IMR-90 (cell line): ENCODE data around the gene PARVB. TPM values are rescaled to one million over a fixed set of nuclear protein-coding genes. Genes with fewer than 3 reads are reported as not detected.

Experiments
- ATAC-seq: fragments of 200-7000 bp; cut with Tn5 transposase; 2 replicates; pipeline ENCODE4 v1.9.1; 2020; ENCODE audit warnings: low read depth, mild to moderate bottlenecking, moderate library complexity
- BruUV-seq: library from RNA; stranded (reverse); fragments of 400-500 nt; replicated peaks from 2 replicates; lab custom pipeline; 2021; lab: Mats Ljungman, UMichigan
- CTCF ChIA-PET: fragments of 300-600 bp; formaldehyde crosslinking; extraction: SDS; loops from one replicate; lab custom pipeline; 2021; ENCODE audit warnings: antibody characterized with exemption; lab: Yijun Ruan, JAX
- POLR2A ChIA-PET: fragments of 300-600 bp; sonication (Branson Sonifier 250); formaldehyde crosslinking; loops from one replicate; lab custom pipeline; 2022; ENCODE audit warnings: antibody characterized with exemption; ENCODE audit not compliant: unreplicated experiment; lab: Charles Lee
- DNase-seq: peaks from one replicate; pipeline ENCODE4 v3.0.0; 2013
- H2AFZ ChIP-seq: replicated peaks from 2 replicates; pipeline ENCODE3; 2013; ENCODE audit warnings: low read length, mild to moderate bottlenecking; ENCODE audit not compliant: poor library complexity
- H2AK5ac ChIP-seq: 2 replicates; pipeline ENCODE4 v1.6.1; 2013; ENCODE audit warnings: low read depth, low read length, inconsistent platforms
- H2AK9ac ChIP-seq: replicated peaks from 2 replicates; pipeline ENCODE3; 2013; ENCODE audit warnings: mild to moderate bottlenecking, low read depth, low read length, moderate library complexity; ENCODE audit not compliant: poor library complexity
- H2BK120ac ChIP-seq: 2 replicates; pipeline ENCODE4 v1.6.1; 2013; ENCODE audit warnings: low read depth, low read length, inconsistent platforms
- H2BK15ac ChIP-seq: 3 replicates; pipeline ENCODE4 v1.6.1; 2013; ENCODE audit warnings: low read depth, low read length, inconsistent platforms
- H2BK20ac ChIP-seq: 2 replicates; pipeline ENCODE4 v1.6.1; 2013; ENCODE audit warnings: low read depth, mild to moderate bottlenecking, inconsistent platforms, low read length, moderate library complexity
- H2BK5ac ChIP-seq: 2 replicates; pipeline ENCODE4 v1.6.1; 2013; ENCODE audit warnings: mild to moderate bottlenecking, low read depth, low read length, inconsistent platforms; ENCODE audit not compliant: poor library complexity, severe bottlenecking
- H3K14ac ChIP-seq: replicated peaks from 2 replicates; pipeline ENCODE4 v1.6.1; 2013; ENCODE audit warnings: low read depth, low read length, inconsistent platforms
- H3K18ac ChIP-seq: 2 replicates; pipeline ENCODE4 v1.6.1; 2013; ENCODE audit warnings: low read depth, low read length, control low read depth
- H3K23ac ChIP-seq: 2 replicates; pipeline ENCODE4 v1.6.1; 2013; ENCODE audit warnings: low read depth, low read length, inconsistent platforms
- H3K27ac ChIP-seq: 2 replicates; pipeline ENCODE4 v1.5.1; 2013; ENCODE audit warnings: mild to moderate bottlenecking, control low read depth, low read length; ENCODE audit not compliant: insufficient read depth
- H3K27me3 ChIP-seq: 2 replicates; pipeline ENCODE4 v1.6.1; 2013; ENCODE audit warnings: low read length; ENCODE audit not compliant: control insufficient read depth, insufficient read depth
- H3K36me3 ChIP-seq: 2 replicates; pipeline ENCODE4 v1.6.1; 2013; ENCODE audit warnings: low read length, mixed read lengths; ENCODE audit not compliant: control insufficient read depth, insufficient read depth
- H3K4ac ChIP-seq: 2 replicates; pipeline ENCODE4 v1.6.1; 2013; ENCODE audit warnings: low read depth, low read length, inconsistent platforms
- H3K4me1 ChIP-seq: 2 replicates; pipeline ENCODE4 v1.6.1; 2013; ENCODE audit warnings: low read length, mixed read lengths; ENCODE audit not compliant: control insufficient read depth, insufficient read depth
- H3K4me2 ChIP-seq: 2 replicates; pipeline ENCODE4 v1.6.1; 2013; ENCODE audit warnings: low read depth, mild to moderate bottlenecking, control low read depth, low read length, moderate library complexity
- H3K4me3 ChIP-seq: 2 replicates; pipeline ENCODE4 v1.5.1; 2013; ENCODE audit warnings: low read depth, mild to moderate bottlenecking, control low read depth, low read length, moderate library complexity; ENCODE audit not compliant: insufficient read depth
- H3K56ac ChIP-seq: 2 replicates; pipeline ENCODE4 v1.6.1; 2013; ENCODE audit warnings: low read length, inconsistent platforms; ENCODE audit not compliant: insufficient read depth; ENCODE audit errors: extremely low read depth
- H3K79me1 ChIP-seq, 2 experiments: 2 replicates each; pipeline ENCODE4 v1.6.1; 2013; ENCODE audit warnings: low read length in 2 of 2, inconsistent platforms in 1 of 2, low read depth in 1 of 2
- H3K9ac ChIP-seq: 2 replicates; pipeline ENCODE4 v1.6.1; 2013; ENCODE audit warnings: low read depth, low read length, control low read depth
- H3K9me1 ChIP-seq: 2 replicates; pipeline ENCODE4 v1.6.1; 2013; ENCODE audit warnings: low read length, inconsistent platforms; ENCODE audit not compliant: insufficient read depth
- H3K9me3 ChIP-seq: 2 replicates; pipeline ENCODE4 v1.6.1; 2013; ENCODE audit warnings: low read length; ENCODE audit not compliant: control insufficient read depth, insufficient read depth
- H4K20me1 ChIP-seq: 2 replicates; pipeline ENCODE4 v1.6.1; 2013; ENCODE audit warnings: low read length, inconsistent platforms; ENCODE audit not compliant: insufficient read depth
- H4K5ac ChIP-seq: 2 replicates; pipeline ENCODE4 v1.6.1; 2013; ENCODE audit warnings: mild to moderate bottlenecking, low read depth, low read length, control low read depth
- H4K8ac ChIP-seq, 2 experiments: 2 replicates each; pipeline ENCODE4 v1.6.1; 2013; ENCODE audit warnings: low read depth in 2 of 2, low read length in 2 of 2, control low read depth in 1 of 2, inconsistent platforms in 1 of 2
- H4K91ac ChIP-seq: 2 replicates; pipeline ENCODE4 v1.6.1; 2013; ENCODE audit warnings: low read depth, low read length, inconsistent platforms; ENCODE audit not compliant: insufficient read depth
- BHLHE40 ChIP-seq: fragments of 150-350 bp; IDR thresholded peaks from 2 replicates; pipeline ENCODE4 v1.6.1; 2016; ENCODE audit warnings: mild to moderate bottlenecking, low read depth, low read length
- CEBPB ChIP-seq: IDR thresholded peaks from 2 replicates; pipeline ENCODE4 v1.6.1; 2012; ENCODE audit warnings: low read depth, low read length, improper control_type of control experiment
- CHD1 ChIP-seq: IDR thresholded peaks from 2 replicates; pipeline ENCODE4 v1.6.1; 2012; ENCODE audit warnings: low read depth, low read length, improper control_type of control experiment
- CTCF ChIP-seq: conservative IDR thresholded peaks from 2 replicates; pipeline ENCODE4 v1.5.1; 2012; ENCODE audit warnings: mild to moderate bottlenecking, low read depth, low read length, improper control_type of control experiment
- ELK1 ChIP-seq: fragments of 150-350 bp; IDR thresholded peaks from 2 replicates; pipeline ENCODE4 v1.6.1; 2016; ENCODE audit warnings: low read depth, mild to moderate bottlenecking, low read length, moderate library complexity, borderline replicate concordance
- FOS ChIP-seq: fragments of 150-350 bp; IDR thresholded peaks from 2 replicates; pipeline ENCODE4 v1.6.1; 2016; ENCODE audit warnings: low read depth, low read length
- MAFK ChIP-seq: IDR thresholded peaks from 2 replicates; pipeline ENCODE4 v1.6.1; 2012; ENCODE audit warnings: low read depth, low read length, improper control_type of control experiment
- MAZ ChIP-seq: IDR thresholded peaks from 2 replicates; pipeline ENCODE4 v1.6.1; 2012; ENCODE audit warnings: low read depth, mild to moderate bottlenecking, low read length, improper control_type of control experiment, moderate library complexity, borderline replicate concordance
- MXI1 ChIP-seq: IDR thresholded peaks from 2 replicates; pipeline ENCODE4 v1.6.1; 2012; ENCODE audit warnings: low read depth, mild to moderate bottlenecking, low read length, moderate library complexity, borderline replicate concordance
- NFE2L2 ChIP-seq: fragments of 150-350 bp; IDR thresholded peaks from 2 replicates; pipeline ENCODE4 v1.6.1; 2016; ENCODE audit warnings: low read depth, mild to moderate bottlenecking, low read length
- POLR2A ChIP-seq: IDR thresholded peaks from 2 replicates; pipeline ENCODE4 v1.6.1; 2012; ENCODE audit warnings: mild to moderate bottlenecking, low read depth, low read length
- RAD21 ChIP-seq: IDR thresholded peaks from 2 replicates; pipeline ENCODE4 v1.6.1; 2012; ENCODE audit warnings: low read length, improper control_type of control experiment
- RCOR1 ChIP-seq: IDR thresholded peaks from 2 replicates; pipeline ENCODE4 v1.6.1; 2012; ENCODE audit warnings: mild to moderate bottlenecking, low read length, improper control_type of control experiment; ENCODE audit not compliant: insufficient replicate concordance
- RFX5 ChIP-seq: IDR thresholded peaks from 2 replicates; pipeline ENCODE4 v1.8.0; 2012; ENCODE audit warnings: low read depth, mild to moderate bottlenecking, low read length, moderate library complexity
- SMC3 ChIP-seq: fragments of 150-350 bp; IDR thresholded peaks from 2 replicates; pipeline ENCODE4 v1.6.1; 2016; ENCODE audit warnings: low read depth, mild to moderate bottlenecking, antibody characterized with exemption, low read length, moderate library complexity
- WGBS, 2 experiments: methylation state at CpG; one replicate each; pipeline versions ENCODE4 v1.1.5 to v1.1.7; 2013; ENCODE audit warnings: missing lambda C conversion rate in 2 of 2; ENCODE audit not compliant: insufficient read length in 1 of 2; ENCODE audit errors: extremely low coverage in 2 of 2; 5-methylcytosine and 5-hydroxymethylcytosine counted together
- dilution Hi-C: fragments of 300-500 bp; cut with HindIII; formaldehyde crosslinking; loops from one replicate; pipeline ENCODE4 v1.14.3; 2018; ENCODE audit warnings: low sequenced_read_pairs; ENCODE audit not compliant: unreplicated experiment
- in situ Hi-C: fragments of 300-500 bp; cut with MboI; formaldehyde crosslinking; loops from 3 replicates; pipeline ENCODE4 v1.14.3; 2019; ENCODE audit warnings: low sequenced_read_pairs, inconsistent platforms, mixed read lengths
- intact Hi-C: fragments of 100-400 bp; cut with micrococcal nuclease; formaldehyde crosslinking; loops from 2 replicates; pipeline ENCODE4 v1.10.0; 2022
- polyA plus RNA-seq, 3 experiments: library from polyadenylated mRNA; depleted of rRNA; stranded (reverse); fragments of >200 nt; gene quantifications; 2 replicates each; pipeline ENCODE4 v1.2.3, GENCODE V29; 2012; ENCODE audit warnings: low replicate concordance in 1 of 3
- total RNA-seq: library from RNA; depleted of rRNA; stranded (reverse); fragments of >200 nt; gene quantifications from 2 replicates; pipeline ENCODE4 v1.2.3, GENCODE V29; 2012
- TF ChIP-seq, protein P1 (sequence below): fragments of 150-350 bp; IDR thresholded peaks from 2 replicates; pipeline ENCODE4 v1.6.1; 2017; ENCODE audit warnings: mild to moderate bottlenecking, antibody characterized with exemption, low read length, low read depth

PARVB gene
- total and polyA plus RNA-seq, 2 of the 4 experiments (the other 2 are of a cell fraction) = 44.3 to 53.9 TPM

DNA sequence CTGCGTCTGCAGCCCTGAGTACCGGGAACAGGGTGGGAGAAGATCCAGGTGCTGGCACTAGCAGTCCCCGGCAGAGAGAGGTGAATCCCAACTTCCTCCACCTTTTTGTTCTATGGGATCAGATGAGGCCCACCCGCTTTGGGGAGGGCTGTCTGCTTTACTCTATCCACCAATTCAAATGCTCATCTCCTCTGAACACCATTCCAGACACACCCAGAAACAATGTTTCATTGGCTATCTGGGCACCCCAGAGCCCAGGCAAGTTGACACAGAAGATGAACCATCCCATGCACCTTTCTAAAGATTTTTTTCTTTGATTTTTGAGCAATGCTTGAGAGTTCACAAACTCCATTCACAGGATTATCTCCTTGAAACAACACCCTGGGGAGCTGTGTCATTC is 78.0 kb downstream of the PARVB start:
- no peak for TF ChIP-seq POLR2A
- no peak for TF ChIP-seq SMC3
- no peak for TF ChIP-seq ELK1
- no peak for TF ChIP-seq CEBPB
- no peak for TF ChIP-seq CTCF
- no peak for TF ChIP-seq MAZ
- TF ChIP-seq RFX5 = no peak
- TF ChIP-seq RCOR1 = no peak
- TF ChIP-seq, protein P1, sequence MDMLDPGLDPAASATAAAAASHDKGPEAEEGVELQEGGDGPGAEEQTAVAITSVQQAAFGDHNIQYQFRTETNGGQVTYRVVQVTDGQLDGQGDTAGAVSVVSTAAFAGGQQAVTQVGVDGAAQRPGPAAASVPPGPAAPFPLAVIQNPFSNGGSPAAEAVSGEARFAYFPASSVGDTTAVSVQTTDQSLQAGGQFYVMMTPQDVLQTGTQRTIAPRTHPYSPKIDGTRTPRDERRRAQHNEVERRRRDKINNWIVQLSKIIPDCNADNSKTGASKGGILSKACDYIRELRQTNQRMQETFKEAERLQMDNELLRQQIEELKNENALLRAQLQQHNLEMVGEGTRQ = no peak
- TF ChIP-seq CHD1 = no peak
- no peak for TF ChIP-seq BHLHE40
- TF ChIP-seq NFE2L2 = no peak
- no peak for TF ChIP-seq FOS
- TF ChIP-seq MXI1 = no peak
- TF ChIP-seq MAFK = no peak
- no peak for TF ChIP-seq RAD21

More for the DNA sequence above, 78.0 kb downstream of the PARVB start:
- Histone ChIP-seq H2AK9ac (no peak overlapping the region), H3K18ac (no peak overlapping the region), H4K91ac (no peak overlapping the region), H3K4me1 (no peaks in the 10 kb centered on the region), H3K4me3 (no peak overlapping the region), H2BK20ac (no peak overlapping the region), H2AFZ (no peak overlapping the region), H2BK5ac (no peak overlapping the region), H3K56ac (no peak overlapping the region), H3K23ac (no peak overlapping the region), H3K36me3 (peaks cover 5% of the 10 kb centered on the region; the same call in 1 of the 2 replicates), H3K27me3 (no peaks in the 10 kb centered on the region), H3K4me2 (no peak overlapping the region), H4K20me1 (no peaks in the 10 kb centered on the region; the same call in 1 of the 2 replicates), H4K5ac (no peak overlapping the region), H3K9me3 (no peaks in the 10 kb centered on the region), H3K27ac (no peak overlapping the region), H2AK5ac (no peak overlapping the region), H3K14ac (no peak overlapping the region), H3K79me1 (no peaks in the 10 kb centered on the region), H2BK120ac (no peak overlapping the region), H3K9ac (no peak overlapping the region), H4K8ac (no peak overlapping the region), H3K4ac (no peak overlapping the region), H2BK15ac (no peak overlapping the region), H3K9me1 (peaks cover 4% of the 10 kb centered on the region; the same call in 1 of the 2 replicates)
- intact Hi-C loops (no loop called here), in situ Hi-C loops (no loop called here), dilution Hi-C loops (no loop called here)
- BruUV-seq = no TSS peak
- ChIA-PET CTCF (no interaction called here), POLR2A (no interaction called here)
- DNase-seq = no peak
- no CpG with 5 or more reads among the region's 4 CpGs for WGBS, 2 experiments
- no peak for ATAC-seq
